Muscle of leg (tissue), 11 donors: ENCODE data around the gene DRAXIN. TPM values are rescaled to one million over a fixed set of nuclear protein-coding genes. Genes with fewer than 3 reads are reported as not detected.

ENCODE experiments used
- DNase-seq: peaks from one replicate; pipeline ENCODE4 v3.0.0; 2013
- H3K27ac ChIP-seq: one replicate; pipeline ENCODE4 v1.5.1; 2013; ENCODE audit warnings: mild to moderate bottlenecking, low read length, control low read depth
- H3K27me3 ChIP-seq: one replicate; pipeline ENCODE4 v1.6.1; 2013; ENCODE audit warnings: low read length; ENCODE audit not compliant: control insufficient read depth, insufficient read depth
- H3K36me3 ChIP-seq: one replicate; pipeline ENCODE4 v1.6.1; 2013; ENCODE audit warnings: low read length; ENCODE audit not compliant: control insufficient read depth, insufficient read depth
- H3K4me1 ChIP-seq: one replicate; pipeline ENCODE4 v1.6.1; 2013; ENCODE audit warnings: low read length; ENCODE audit not compliant: control insufficient read depth, insufficient read depth
- H3K4me3 ChIP-seq: one replicate; pipeline ENCODE4 v1.5.1; 2013; ENCODE audit warnings: low read length, control low read depth
- H3K9me3 ChIP-seq: replicated peaks from 2 replicates; pipeline ENCODE4 v1.6.1; 2013; ENCODE audit warnings: low read depth, low read length; ENCODE audit not compliant: control insufficient read depth
- WGBS: methylation state at CpG from one replicate; pipeline ENCODE4 v1.1.5; 2013; ENCODE audit warnings: missing lambda C conversion rate; ENCODE audit not compliant: insufficient coverage; 5-methylcytosine and 5-hydroxymethylcytosine counted together
- polyA plus RNA-seq, 8 donors: library from polyadenylated mRNA; unstranded; fragments of 120-200 nt; gene quantifications; one replicate each; pipeline versions ENCODE4 v1.2.1 to v1.2.3, GENCODE V29; 2013; ENCODE audit warnings: inconsistent platforms in 1 of 8, low replicate concordance in 1 of 8; ENCODE audit not compliant: insufficient read length in 8 of 8, insufficient read depth in 1 of 8
- total RNA-seq: library from RNA; stranded (reverse); fragments of 120-200 nt; gene quantifications from one replicate; pipeline ENCODE4 v1.2.4, GENCODE V29; 2013

Gene DRAXIN
- total and polyA plus RNA-seq, 9 donors, result 0.20 to 0.56 (median 0.28) TPM

DNA sequence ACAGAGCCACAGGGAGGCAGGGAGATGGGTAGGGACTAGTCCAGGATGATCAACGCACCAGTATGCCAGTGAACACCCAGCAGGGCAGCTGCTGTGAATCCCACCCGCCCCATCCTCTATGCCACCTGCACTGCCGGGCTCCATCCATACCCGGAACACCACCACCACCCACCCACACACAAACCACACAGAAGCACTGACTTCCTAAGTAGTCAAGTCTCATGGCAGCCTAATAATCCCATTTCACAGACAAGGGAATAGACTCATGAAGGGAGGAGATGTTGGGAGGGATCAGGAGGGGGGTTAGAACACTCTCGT is 6.3 kb downstream of the DRAXIN start:
- Histone ChIP-seq H3K4me1 (peaks cover 31% of the 10 kb centered on the region), H3K27me3 (peaks cover 49% of the 10 kb centered on the region), H3K4me3 (no peak overlapping the region), H3K9me3 (no peaks in the 10 kb centered on the region), H3K36me3 (no peaks in the 10 kb centered on the region), H3K27ac (no peak overlapping the region)
- WGBS, result no CpG with 5 or more reads among the region's 5 CpGs
- DNase-seq, result no peak

DNA sequence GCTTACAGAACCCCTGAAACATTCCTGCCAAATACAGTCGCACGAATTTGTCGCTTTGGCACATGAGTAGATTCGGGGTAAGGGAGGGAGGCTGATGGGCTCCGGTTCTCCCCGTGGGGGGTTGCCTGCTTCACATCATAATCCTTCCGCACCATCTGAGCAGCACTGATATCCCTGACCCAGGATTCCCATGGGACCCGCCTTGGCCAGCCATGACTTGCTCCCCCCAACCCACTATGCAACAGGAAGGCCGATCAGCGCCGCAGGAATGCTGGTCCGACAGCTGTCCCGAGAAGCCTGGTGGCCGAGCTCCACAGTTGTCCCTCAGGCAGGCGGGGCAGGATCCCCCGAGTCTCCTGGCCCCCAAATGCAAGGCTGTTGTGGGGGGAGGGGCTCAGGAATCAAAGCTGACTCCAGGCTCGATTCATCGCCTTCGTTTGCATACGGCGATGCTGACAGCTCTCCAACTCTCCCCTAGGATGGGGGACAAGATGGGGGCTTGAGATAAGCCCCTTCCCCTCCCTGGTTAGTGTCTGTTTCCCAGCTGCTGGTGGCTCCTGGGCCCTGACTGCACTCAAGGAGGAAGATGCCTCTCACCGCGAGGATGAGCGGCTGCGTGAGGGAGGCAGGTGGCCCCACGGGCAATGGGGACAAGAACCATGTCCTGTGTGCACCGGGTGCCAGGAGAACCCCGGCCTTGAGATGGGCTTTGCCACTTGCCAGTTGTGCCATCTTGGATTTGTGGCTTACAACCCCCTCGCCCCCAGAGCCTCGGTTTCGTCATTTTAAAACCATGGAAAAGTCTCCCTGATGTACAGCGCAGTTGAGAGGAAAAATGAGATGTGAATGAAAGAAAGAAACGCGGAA is 9.3 kb downstream of the DRAXIN start:
- Histone ChIP-seq H3K27ac (peak overlapping the region; percentile 81), H3K4me1 (peaks cover 31% of the 10 kb centered on the region), H3K36me3 (no peaks in the 10 kb centered on the region), H3K9me3 (no peaks in the 10 kb centered on the region), H3K4me3 (peak overlapping the region; percentile 15), H3K27me3 (peaks cover 44% of the 10 kb centered on the region)
- peak; percentile 75 for DNase-seq
- 31% methylated on average over 25 of the region's 34 CpGs for WGBS

DNA sequence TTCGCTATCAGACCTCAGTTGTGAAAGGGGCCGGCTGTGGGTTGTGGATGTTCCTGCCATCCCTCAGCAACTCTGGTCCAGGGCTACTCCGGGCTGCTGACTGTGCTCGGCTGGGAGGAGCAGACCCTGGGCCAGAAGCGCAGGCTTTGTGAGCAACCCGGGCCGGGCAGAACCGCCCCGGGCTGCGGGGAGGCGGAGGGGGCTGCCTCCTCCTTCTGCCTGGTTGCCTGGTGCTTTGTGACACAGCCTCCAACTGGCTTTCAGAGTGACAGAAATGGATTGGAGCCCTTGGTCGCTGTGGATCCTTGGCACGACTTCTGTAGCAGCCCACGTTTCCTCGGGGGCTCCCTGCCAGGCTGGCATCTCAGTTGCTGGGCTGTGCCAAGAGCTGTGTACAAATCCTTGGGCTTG is 10.0 kb downstream of the DRAXIN start:
- H3K36me3 ChIP-seq, result no peaks in the 10 kb centered on the region
- WGBS, result 46% methylated on average over 13 of the region's 15 CpGs
- no peak overlapping the region for H3K4me3 ChIP-seq
- peaks cover 44% of the 10 kb centered on the region for H3K27me3 ChIP-seq
- H3K27ac ChIP-seq, result peak overlapping the region; percentile 81
- no peaks in the 10 kb centered on the region for H3K9me3 ChIP-seq
- peak; percentile 66 for DNase-seq
- H3K4me1 ChIP-seq, result peaks cover 31% of the 10 kb centered on the region

DNA sequence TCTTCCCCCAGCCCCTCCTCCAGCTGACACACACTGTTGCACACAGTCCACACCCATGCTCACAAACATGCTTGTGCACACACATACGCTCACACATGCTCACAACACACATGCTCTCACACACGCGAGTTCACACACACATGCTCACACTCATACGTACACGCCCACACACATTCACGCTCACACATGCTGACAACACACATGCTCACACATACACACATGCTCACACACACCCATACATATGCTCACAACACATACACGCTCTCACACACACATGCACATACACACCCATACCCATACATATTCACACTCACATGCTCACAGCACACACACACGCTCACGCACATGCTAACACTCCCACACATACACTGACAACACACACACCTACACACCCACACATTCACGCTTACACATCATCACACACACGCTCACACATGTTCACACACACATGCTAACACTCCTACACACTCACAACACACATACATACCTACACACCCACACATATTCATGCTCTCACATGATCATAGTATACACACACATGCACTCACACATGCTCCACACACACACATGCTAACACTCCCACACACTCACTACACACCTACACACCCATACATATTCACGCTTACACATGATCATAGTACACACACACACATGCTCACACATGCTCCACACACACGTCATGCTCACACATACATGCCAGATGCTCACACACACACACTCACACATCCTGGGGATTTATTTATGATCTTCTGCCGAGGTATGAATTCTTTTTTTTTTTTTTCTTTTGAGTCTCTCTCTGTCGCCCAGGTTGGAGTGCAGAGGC is 10.7 kb downstream of the DRAXIN start:
- Histone ChIP-seq H3K36me3 (no peaks in the 10 kb centered on the region), H3K9me3 (no peaks in the 10 kb centered on the region), H3K27ac (no peak overlapping the region), H3K4me3 (no peak overlapping the region), H3K4me1 (peaks cover 32% of the 10 kb centered on the region), H3K27me3 (peaks cover 43% of the 10 kb centered on the region)
- no peak for DNase-seq
- 75% methylated on average over 12 of the region's 15 CpGs for WGBS

DNA sequence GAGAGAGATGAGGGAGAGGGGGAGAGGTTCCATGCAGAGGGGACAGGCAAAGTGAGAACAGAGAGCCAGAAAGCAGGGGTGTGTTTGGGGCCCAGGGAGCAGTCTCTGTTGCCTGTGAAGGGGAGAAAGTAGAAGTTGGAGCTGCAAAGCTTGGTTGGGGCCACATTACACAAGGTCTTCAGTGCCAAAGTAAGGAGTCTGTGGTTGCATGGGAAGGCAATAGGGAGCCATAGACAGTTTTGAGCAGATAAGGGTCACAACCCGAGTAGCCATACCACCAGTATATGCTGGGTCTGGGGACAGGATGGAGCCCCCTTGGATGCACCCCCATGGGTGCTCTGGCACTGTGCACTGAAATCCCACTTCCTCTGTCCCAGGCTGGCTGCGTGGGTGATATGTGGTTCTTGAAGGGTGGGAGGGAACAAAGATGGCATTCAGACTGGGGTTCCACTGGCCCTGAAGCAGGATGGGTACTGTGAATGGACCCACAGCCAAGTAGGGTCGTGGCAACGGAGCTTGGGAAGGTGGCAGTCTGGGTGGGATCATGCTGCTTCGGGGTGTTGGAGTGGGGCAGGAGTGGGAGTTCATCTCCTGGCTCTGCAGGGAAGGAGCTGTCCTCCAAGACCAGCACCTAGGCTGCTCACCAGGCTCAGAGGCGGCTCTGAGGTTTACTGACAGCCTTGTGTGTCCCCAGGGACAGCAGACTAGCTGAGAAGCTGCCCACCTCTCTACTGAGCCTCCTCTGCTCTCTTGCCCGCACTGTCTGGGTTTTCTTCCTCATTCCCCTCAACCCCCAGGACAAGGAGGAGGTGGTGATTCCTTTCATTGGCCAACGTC is 12.1 kb downstream of the DRAXIN start:
- Histone ChIP-seq H3K9me3 (no peaks in the 10 kb centered on the region), H3K4me1 (peaks cover 42% of the 10 kb centered on the region), H3K36me3 (no peaks in the 10 kb centered on the region), H3K4me3 (no peak overlapping the region), H3K27ac (no peak overlapping the region), H3K27me3 (peaks cover 38% of the 10 kb centered on the region)
- 58% methylated on average over 5 of the region's 8 CpGs for whole genome bisulfite sequencing
- DNase-seq, result no peak

DNA sequence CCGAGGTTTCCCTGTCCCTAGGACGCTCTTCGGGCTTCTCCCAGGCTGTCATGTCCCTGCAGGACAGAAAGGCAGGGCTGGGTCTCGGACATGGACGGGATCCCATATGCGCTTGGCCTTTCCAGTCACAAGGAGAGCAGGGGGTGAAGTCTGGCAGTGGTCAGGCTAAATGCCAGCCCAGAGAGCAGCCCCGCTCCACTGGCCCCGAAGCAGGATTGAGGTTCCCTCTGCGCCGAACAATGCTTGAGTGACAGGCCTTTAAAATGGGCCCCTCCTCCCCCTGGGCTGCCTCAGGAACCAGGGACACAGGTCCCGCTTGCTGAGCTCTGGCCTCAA is 12.7 kb downstream of the DRAXIN start:
- peaks cover 40% of the 10 kb centered on the region for H3K4me1 ChIP-seq
- H3K27me3 ChIP-seq, result peaks cover 34% of the 10 kb centered on the region
- no peak overlapping the region for H3K27ac ChIP-seq
- no peak for DNase-seq
- no peak overlapping the region for H3K4me3 ChIP-seq
- 50% methylated on average over 9 of the region's 11 CpGs for WGBS
- H3K36me3 ChIP-seq, result no peaks in the 10 kb centered on the region
- H3K9me3 ChIP-seq, result no peaks in the 10 kb centered on the region

DNA sequence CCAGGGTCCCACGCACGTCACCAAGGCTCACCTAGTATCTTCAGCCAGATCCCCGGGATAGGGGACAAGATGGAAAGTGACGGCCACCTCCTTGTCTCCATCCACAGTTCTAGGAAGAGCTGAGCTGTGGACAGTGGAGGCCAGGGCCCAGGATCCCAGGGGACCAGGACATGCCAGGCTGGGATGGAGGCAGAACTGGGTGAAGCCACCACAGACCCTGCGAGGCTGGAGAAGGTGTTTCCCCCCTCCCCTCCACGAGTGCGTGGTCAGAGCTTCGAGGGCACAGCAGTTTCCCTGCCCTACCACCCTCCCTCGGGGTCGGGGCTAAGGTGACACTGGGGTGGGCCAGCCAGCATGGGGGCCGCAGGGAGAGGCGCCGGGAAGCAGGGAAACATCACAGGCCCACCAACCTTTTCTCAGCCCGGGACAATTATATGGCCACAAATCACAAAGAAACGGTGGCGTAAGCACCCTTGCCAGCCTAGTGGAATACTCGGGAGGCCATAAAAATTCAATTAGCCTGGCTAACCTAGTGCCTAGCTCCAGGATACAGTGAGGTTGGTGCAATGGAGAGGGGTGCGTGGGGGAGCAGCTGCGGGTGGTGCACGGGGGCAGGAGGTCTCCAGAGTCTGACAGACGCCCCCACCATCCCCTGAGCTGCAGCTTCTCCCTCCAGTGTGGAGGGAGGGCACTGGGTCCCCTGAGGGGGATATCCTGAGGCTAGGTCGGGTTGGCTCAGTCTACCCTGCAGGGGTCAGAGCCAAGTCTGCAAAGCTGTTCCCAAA is 13.4 kb downstream of the DRAXIN start:
- H3K27me3 ChIP-seq, result peaks cover 36% of the 10 kb centered on the region
- no peak overlapping the region for H3K4me3 ChIP-seq
- WGBS, result 61% methylated on average over 7 of the region's 22 CpGs
- peaks cover 40% of the 10 kb centered on the region for H3K4me1 ChIP-seq
- no peak overlapping the region for H3K27ac ChIP-seq
- no peaks in the 10 kb centered on the region for H3K36me3 ChIP-seq
- no peak for DNase-seq
- no peaks in the 10 kb centered on the region for H3K9me3 ChIP-seq

DNA sequence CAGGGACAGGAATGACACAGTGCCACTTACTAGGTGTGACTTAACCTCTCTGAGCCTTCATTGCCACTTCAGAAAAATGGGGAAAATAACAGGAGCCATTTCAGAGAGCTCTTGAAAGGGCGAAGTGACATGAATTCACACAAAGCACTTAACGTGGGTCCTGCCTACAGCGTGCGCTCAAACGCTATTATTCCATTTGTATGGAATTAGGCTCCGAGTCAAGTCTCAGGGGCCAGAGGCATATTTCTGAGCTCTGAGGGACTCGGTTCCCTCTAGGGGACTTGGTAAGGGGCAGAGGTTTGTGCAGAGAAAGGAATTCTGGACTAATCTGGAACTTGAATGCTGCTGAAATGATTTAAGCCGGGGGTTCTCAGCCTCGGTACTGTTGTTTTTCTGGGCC is 14.1 kb downstream of the DRAXIN start:
- Histone ChIP-seq H3K4me1 (peaks cover 33% of the 10 kb centered on the region), H3K4me3 (no peak overlapping the region), H3K27ac (no peak overlapping the region), H3K27me3 (peaks cover 34% of the 10 kb centered on the region), H3K9me3 (no peaks in the 10 kb centered on the region), H3K36me3 (no peaks in the 10 kb centered on the region)
- WGBS, result 72% methylated on average over 8 of the region's 9 CpGs
- DNase-seq, result no peak

DNA sequence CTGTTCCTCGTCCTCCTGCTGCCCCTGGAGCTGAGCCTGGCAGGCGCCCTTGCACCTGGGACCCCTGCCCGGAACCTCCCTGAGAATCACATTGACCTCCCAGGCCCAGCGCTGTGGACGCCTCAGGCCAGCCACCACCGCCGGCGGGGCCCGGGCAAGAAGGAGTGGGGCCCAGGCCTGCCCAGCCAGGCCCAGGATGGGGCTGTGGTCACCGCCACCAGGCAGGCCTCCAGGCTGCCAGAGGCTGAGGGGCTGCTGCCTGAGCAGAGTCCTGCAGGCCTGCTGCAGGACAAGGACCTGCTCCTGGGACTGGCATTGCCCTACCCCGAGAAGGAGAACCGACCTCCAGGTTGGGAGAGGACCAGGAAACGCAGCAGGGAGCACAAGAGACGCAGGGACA is 14.8 kb downstream of the DRAXIN start:
- no peak overlapping the region for H3K4me3 ChIP-seq
- H3K4me1 ChIP-seq, result peaks cover 26% of the 10 kb centered on the region

More for the DNA sequence above, 14.8 kb downstream of the DRAXIN start:
- Histone ChIP-seq H3K9me3 (no peaks in the 10 kb centered on the region), H3K27me3 (peaks cover 27% of the 10 kb centered on the region), H3K36me3 (no peaks in the 10 kb centered on the region), H3K27ac (no peak overlapping the region)
- WGBS, result 87% methylated on average over 14 of the region's 14 CpGs
- DNase-seq, result no peak
